ENCODE results near the gene RCOR1.

RCOR1 gene

GRCh38 chr14:102737402-102738372, 145.2 kb downstream of the RCOR1 start:
- in situ Hi-C loops (cut with HindIII; ENCODE audit: low sequenced_read_pairs): no loop called here
- DNase-seq (ENCODE audit: low read depth, low spot score): no peak
- H3K4me3 ChIP-seq (ENCODE audit: low read depth, low read length): no peak overlapping the region
- TF ChIP-seq CTCF (IDR thresholded peaks at IDR 0.05; ENCODE audit: low read depth, low read length): no peak

GRCh38 chr14:102738373-102739189, 146.1 kb downstream of the RCOR1 start:
- in situ Hi-C loops (cut with HindIII; ENCODE audit: low sequenced_read_pairs): no loop called here
- no peak for TF ChIP-seq CTCF (IDR thresholded peaks at IDR 0.05; ENCODE audit: low read depth, low read length)
- no peak overlapping the region for H3K4me3 ChIP-seq (ENCODE audit: low read depth, low read length)
- DNase-seq (ENCODE audit: low read depth, low spot score): no peak

GRCh38 chr14:102739190-102739469, 146.7 kb downstream of the RCOR1 start:
- in situ Hi-C loops (cut with HindIII; ENCODE audit: low sequenced_read_pairs): no loop called here
- DNase-seq (ENCODE audit: low read depth, low spot score): no peak
- TF ChIP-seq CTCF (IDR thresholded peaks at IDR 0.05; ENCODE audit: low read depth, low read length): no peak
- no peak overlapping the region for H3K4me3 ChIP-seq (ENCODE audit: low read depth, low read length)

GRCh38 chr14:102746634-102747438, 154.4 kb downstream of the RCOR1 start:
- in situ Hi-C loops (cut with HindIII; ENCODE audit: low sequenced_read_pairs): no loop called here
- TF ChIP-seq CTCF (IDR thresholded peaks at IDR 0.05; ENCODE audit: low read depth, low read length): no peak

GRCh38 chr14:102748806-102749205, 156.4 kb downstream of the RCOR1 start:
- no peak for TF ChIP-seq CTCF (IDR thresholded peaks at IDR 0.05; ENCODE audit: low read depth, low read length)
- in situ Hi-C loops (cut with HindIII; ENCODE audit: low sequenced_read_pairs): no loop called here
- no peak overlapping the region for H3K4me3 ChIP-seq (ENCODE audit: low read depth, low read length)
- no peak for DNase-seq (ENCODE audit: low read depth, low spot score)

More at GRCh38 chr14:102746634-102747438, 154.4 kb downstream of the RCOR1 start:
- no peak overlapping the region for H3K4me3 ChIP-seq (ENCODE audit: low read depth, low read length)
- no peak for DNase-seq (ENCODE audit: low read depth, low spot score)
